BJ (cell line): ENCODE results near the gene GPAT3. TPM values are rescaled to one million over a fixed set of nuclear protein-coding genes. Genes with fewer than 3 reads are reported as not detected.

ENCODE experiments used
- CTCF ChIA-PET: fragments of 350-600 bp; formaldehyde crosslinking; extraction: SDS; loops from one replicate; lab custom pipeline; 2021; ENCODE audit warnings: antibody characterized with exemption, inconsistent platforms; lab: Yijun Ruan, JAX
- POLR2A ChIA-PET: fragments of 300-600 bp; sonication (Branson Sonifier 250); formaldehyde crosslinking; extraction: SDS; loops from one replicate; lab custom pipeline; 2021; ENCODE audit warnings: antibody characterized with exemption; lab: Charles Lee
- DNase-seq: peaks from one replicate; pipeline ENCODE4 v3.0.0-alpha.2; 2011; ENCODE audit warnings: low read depth
- H3K27me3 ChIP-seq: 2 replicates; pipeline ENCODE4 v1.6.0; 2011; ENCODE audit warnings: low read length; ENCODE audit not compliant: control insufficient read depth, insufficient read depth
- H3K36me3 ChIP-seq: 2 replicates; pipeline ENCODE4 v1.5.1; 2011; ENCODE audit warnings: low read length; ENCODE audit not compliant: control insufficient read depth, insufficient read depth
- H3K4me3 ChIP-seq: 2 replicates; pipeline ENCODE4 v1.5.1; 2011; ENCODE audit warnings: low read depth, mild to moderate bottlenecking, control low read depth, low read length
- polyA plus RNA-seq: library from polyadenylated mRNA; depleted of rRNA; stranded (reverse); fragments of >200 nt; gene quantifications from 2 replicates; pipeline ENCODE4 v1.2.3, GENCODE V29; 2011
- TF ChIP-seq, protein P1 (sequence below): IDR thresholded peaks from 2 replicates; pipeline ENCODE4 v1.5.1; 2011; ENCODE audit warnings: low read depth, mild to moderate bottlenecking, control low read depth, inconsistent platforms, low read length, moderate library complexity; ENCODE audit not compliant: insufficient read depth

Gene GPAT3
- polyA plus RNA-seq, 1 experiment: 0.58 TPM

- POLR2A ChIA-PET: no interaction called here
- TF ChIP-seq, protein P1, sequence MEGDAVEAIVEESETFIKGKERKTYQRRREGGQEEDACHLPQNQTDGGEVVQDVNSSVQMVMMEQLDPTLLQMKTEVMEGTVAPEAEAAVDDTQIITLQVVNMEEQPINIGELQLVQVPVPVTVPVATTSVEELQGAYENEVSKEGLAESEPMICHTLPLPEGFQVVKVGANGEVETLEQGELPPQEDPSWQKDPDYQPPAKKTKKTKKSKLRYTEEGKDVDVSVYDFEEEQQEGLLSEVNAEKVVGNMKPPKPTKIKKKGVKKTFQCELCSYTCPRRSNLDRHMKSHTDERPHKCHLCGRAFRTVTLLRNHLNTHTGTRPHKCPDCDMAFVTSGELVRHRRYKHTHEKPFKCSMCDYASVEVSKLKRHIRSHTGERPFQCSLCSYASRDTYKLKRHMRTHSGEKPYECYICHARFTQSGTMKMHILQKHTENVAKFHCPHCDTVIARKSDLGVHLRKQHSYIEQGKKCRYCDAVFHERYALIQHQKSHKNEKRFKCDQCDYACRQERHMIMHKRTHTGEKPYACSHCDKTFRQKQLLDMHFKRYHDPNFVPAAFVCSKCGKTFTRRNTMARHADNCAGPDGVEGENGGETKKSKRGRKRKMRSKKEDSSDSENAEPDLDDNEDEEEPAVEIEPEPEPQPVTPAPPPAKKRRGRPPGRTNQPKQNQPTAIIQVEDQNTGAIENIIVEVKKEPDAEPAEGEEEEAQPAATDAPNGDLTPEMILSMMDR: no peak
- no peak for DNase-seq
- no peaks in the 10 kb centered on the region for H3K27me3 ChIP-seq
- no peak overlapping the region for H3K4me3 ChIP-seq
- CTCF ChIA-PET: interaction anchor here (0.8 kb wide), 1 partner anchor 39 kb away, joined by 5 read pairs; no protein-coding TSS in a partner anchor
- H3K36me3 ChIP-seq: no peaks in the 10 kb centered on the region
Observed at GRCh38 chr4:83606898-83607297, 71.0 kb downstream of the GPAT3 start.

GRCh38 chr4:83609365-83609764 is 73.5 kb downstream of the GPAT3 start:
- POLR2A ChIA-PET: no interaction called here

GRCh38 chr4:83610729-83611128 is 74.8 kb downstream of the GPAT3 start:
- CTCF ChIA-PET: no interaction called here

More at GRCh38 chr4:83609365-83609764, 73.5 kb downstream of the GPAT3 start:
- no peak for DNase-seq
- Histone ChIP-seq H3K4me3 (no peak overlapping the region), H3K27me3 (no peaks in the 10 kb centered on the region), H3K36me3 (no peaks in the 10 kb centered on the region)
- CTCF ChIA-PET: no interaction called here
- TF ChIP-seq, protein P1: no peak

GRCh38 chr4:83613023-83613422 is 77.1 kb downstream of the GPAT3 start:
- Histone ChIP-seq H3K27me3 (no peaks in the 10 kb centered on the region), H3K36me3 (no peaks in the 10 kb centered on the region), H3K4me3 (no peak overlapping the region)
- POLR2A ChIA-PET: no interaction called here
- TF ChIP-seq, protein P1: no peak
- no peak for DNase-seq
- CTCF ChIA-PET: interaction anchor here (1.1 kb wide), 1 partner anchor 23 kb away, joined by 3 read pairs; no protein-coding TSS in a partner anchor

More at GRCh38 chr4:83610729-83611128, 74.8 kb downstream of the GPAT3 start:
- POLR2A ChIA-PET: no interaction called here
- Histone ChIP-seq H3K27me3 (no peaks in the 10 kb centered on the region), H3K36me3 (no peaks in the 10 kb centered on the region), H3K4me3 (no peak overlapping the region)
- DNase-seq: no peak
- TF ChIP-seq, protein P1: no peak

DNA sequence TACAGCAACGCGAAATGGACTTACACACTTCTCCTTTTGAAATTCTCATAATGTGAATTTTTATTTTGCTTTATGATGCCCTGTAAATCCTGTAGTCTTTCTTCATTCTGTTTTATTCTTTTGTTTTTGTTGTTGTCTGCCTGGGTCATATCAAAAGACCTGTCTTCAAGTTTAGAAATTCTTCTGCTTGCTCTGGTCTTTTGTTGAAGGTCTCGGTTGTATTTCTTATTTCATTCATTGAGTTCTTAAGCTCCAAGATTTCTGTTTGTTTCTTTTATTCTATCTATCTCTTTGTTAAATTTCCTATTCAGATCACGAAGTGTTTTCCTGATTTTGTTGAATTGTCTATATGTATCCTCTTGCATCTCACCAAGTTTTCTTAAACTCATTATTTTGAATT is 78.1 kb downstream of the GPAT3 start:
- CTCF ChIA-PET: interaction anchor here (1.1 kb wide), 1 partner anchor 24 kb away, joined by 3 read pairs; no protein-coding TSS in a partner anchor
- no peak overlapping the region for H3K4me3 ChIP-seq
- POLR2A ChIA-PET: no interaction called here
- TF ChIP-seq, protein P1: no peak
- no peaks in the 10 kb centered on the region for H3K36me3 ChIP-seq
- no peaks in the 10 kb centered on the region for H3K27me3 ChIP-seq
- no peak for DNase-seq
